Mucosa of descending colon (tissue), 3 donors: Measurements from ENCODE around the gene COMMD9. TPM values are rescaled to one million over a fixed set of nuclear protein-coding genes. Genes with fewer than 3 reads are reported as not detected.

Experiments
- ATAC-seq: fragments of 200-7000 bp; cut with Tn5 transposase; one replicate; pipeline ENCODE4 v1.9.1; 2020; ENCODE audit warnings: mild to moderate bottlenecking, moderate library complexity
- DNase-seq, 3 donors: peaks; one replicate each; pipeline ENCODE4 v3.0.0-alpha.2; 2020
- H3K36me3 ChIP-seq: fragments of 200-600 bp; one replicate; pipeline ENCODE4 v1.8.0; 2021; ENCODE audit warnings: low read depth, mild to moderate bottlenecking
- H3K4me1 ChIP-seq: fragments of 200-600 bp; one replicate; pipeline ENCODE4 v1.8.0; 2021; ENCODE audit warnings: low read depth, mild to moderate bottlenecking
- H3K4me3 ChIP-seq: fragments of 200-600 bp; one replicate; pipeline ENCODE4 v1.8.0; 2021; ENCODE audit warnings: mild to moderate bottlenecking
- H3K9me3 ChIP-seq: fragments of 200-600 bp; one replicate; pipeline ENCODE4 v1.8.0; 2021; ENCODE audit warnings: mild to moderate bottlenecking
- CTCF ChIP-seq: fragments of 200-600 bp; IDR thresholded peaks from one replicate; pipeline ENCODE4 v1.8.0; 2022; ENCODE audit warnings: antibody characterized with exemption, mild to moderate bottlenecking
- intact Hi-C, 2 donors: fragments of 100-400 bp; cut with DNase I in 1 of 2; cut with micrococcal nuclease in 1 of 2; formaldehyde crosslinking; loops; one replicate each; pipeline versions ENCODE4 v1.11.0 to v1.11.1; 2022; cut with DNase I, micrococcal nuclease
- total RNA-seq, 3 donors: library from RNA; stranded (reverse); fragmentation: NEBNext Ultra II Directional in 2 of 3; extraction: Animal tissue kit (Norgen Biotek cat#: 25700) in 2 of 3; gene quantifications; one replicate each; pipeline versions ENCODE4 v1.2.1 to v1.2.4, GENCODE V29; 2021 to 2023
- donor health status: DM: no; HTN: no; CAD: no; lungs with moderate emphysema.
- donor health status: DM: no; HTN: no; CAD: no.
- donor health status: DM: no; HTN: yes; CAD: no.

The COMMD9 gene
- total RNA-seq, 3 donors from 2014 or later = 35.4 to 64.0 (median 40.8) TPM

- no peaks in the 10 kb centered on the region for H3K36me3 ChIP-seq
- no peaks in the 10 kb centered on the region for H3K4me1 ChIP-seq
- no peaks in the 10 kb centered on the region for H3K9me3 ChIP-seq
- ATAC-seq (no peak), DNase-seq (no peak)
- H3K4me3 ChIP-seq = no peak overlapping the region
- TF ChIP-seq CTCF = no peak
- intact Hi-C loops = no loop called here
Measured at GRCh38 chr11:36238036-36238631, 51.1 kb downstream of the COMMD9 start.

DNA sequence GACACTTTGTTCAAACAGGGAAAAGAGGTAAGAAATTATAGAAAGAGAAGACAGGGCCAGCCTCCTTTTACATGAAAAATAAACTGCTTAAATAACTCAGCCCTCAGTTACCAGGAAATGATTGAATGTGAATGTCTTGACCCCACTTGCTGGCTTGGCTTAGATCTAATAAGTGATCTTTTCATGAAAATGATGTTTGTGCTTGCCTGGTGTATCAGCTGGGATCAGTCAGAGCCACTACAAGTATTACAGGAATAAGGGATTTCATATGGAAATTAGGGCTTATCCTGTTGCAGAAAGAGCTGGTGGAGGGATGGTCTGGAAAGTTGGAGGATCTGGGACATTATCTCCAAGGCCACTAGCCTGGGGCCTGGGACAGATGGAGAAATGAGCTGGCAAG, 51.8 kb downstream of the COMMD9 start:
- Histone ChIP-seq H3K9me3 (no peaks in the 10 kb centered on the region), H3K36me3 (no peaks in the 10 kb centered on the region), H3K4me1 (no peaks in the 10 kb centered on the region), H3K4me3 (no peak overlapping the region)
- TF ChIP-seq CTCF = no peak
- ATAC-seq = no peak
- DNase-seq = no peak
- intact Hi-C loops = no loop called here

DNA sequence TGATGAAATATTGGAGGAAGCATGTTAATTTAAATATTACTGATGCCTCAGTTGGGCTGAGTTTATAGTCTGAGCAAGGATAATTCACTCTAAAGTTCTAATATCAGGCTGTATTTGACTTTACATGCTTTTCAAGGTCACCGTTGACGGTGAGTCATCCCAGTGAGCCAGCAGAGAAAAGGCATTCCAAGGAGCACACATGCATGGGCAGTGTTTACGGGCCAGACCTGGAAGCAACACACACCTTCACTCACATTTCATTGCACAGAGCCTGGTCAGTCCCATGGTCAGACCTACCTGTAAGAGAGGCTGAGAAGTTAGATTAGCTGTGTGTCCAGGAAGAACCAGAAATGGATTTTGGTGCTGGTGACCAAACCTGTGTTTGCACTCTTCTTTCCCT, 53.5 kb downstream of the COMMD9 start:
- Histone ChIP-seq H3K4me3 (no peak overlapping the region), H3K36me3 (no peaks in the 10 kb centered on the region), H3K4me1 (no peaks in the 10 kb centered on the region), H3K9me3 (no peaks in the 10 kb centered on the region)
- intact Hi-C loops = no loop called here
- ATAC-seq (no peak), DNase-seq (no peak)
- TF ChIP-seq CTCF = no peak

GRCh38 chr11:36234825-36235224, 54.4 kb downstream of the COMMD9 start:
- no peak for DNase-seq
- Histone ChIP-seq H3K9me3 (no peaks in the 10 kb centered on the region), H3K36me3 (no peaks in the 10 kb centered on the region), H3K4me3 (no peak overlapping the region), H3K4me1 (no peaks in the 10 kb centered on the region)
- TF ChIP-seq CTCF = no peak
- no peak for ATAC-seq
- intact Hi-C loops = no loop called here

- intact Hi-C loops = no loop called here
- no peak overlapping the region for H3K4me3 ChIP-seq
- no peak for TF ChIP-seq CTCF
- H3K36me3 ChIP-seq = no peaks in the 10 kb centered on the region
- no peaks in the 10 kb centered on the region for H3K9me3 ChIP-seq
- ATAC-seq = no peak
- H3K4me1 ChIP-seq = no peaks in the 10 kb centered on the region
- DNase-seq = no peak
Measured at GRCh38 chr11:36233204-36233603, 56.0 kb downstream of the COMMD9 start.
